Activated CD4-positive, alpha-beta T cell treated with anti-CD3 and anti-CD28 coated beads for 36 hours (primary cell): ENCODE measurements around the gene PLCH2. TPM values are rescaled to one million over a fixed set of nuclear protein-coding genes. Genes with fewer than 3 reads are reported as not detected.

Experiments used
- ATAC-seq: fragments of 200-7000 bp; cut with Tn5 transposase; one replicate; pipeline ENCODE4 v1.10.0; 2021; ENCODE audit warnings: mild to moderate bottlenecking, moderate library complexity
- CTCF ChIA-PET: fragments of 350-600 bp; sonication (Branson Sonifier 250); formaldehyde crosslinking; loops from one replicate; lab custom pipeline; 2021; ENCODE audit warnings: antibody characterized with exemption; lab: Charles Lee
- POLR2A ChIA-PET: fragments of 350-600 bp; sonication (Branson Sonifier 250); formaldehyde crosslinking; loops from one replicate; lab custom pipeline; 2021; ENCODE audit warnings: antibody characterized with exemption, inconsistent platforms; lab: Charles Lee
- DNase-seq: peaks from one replicate; pipeline ENCODE4 v3.0.0-alpha.2; 2020
- H3K27ac Mint-ChIP-seq: one replicate; pipeline ENCODE4 v1.8.0; 2021; ENCODE audit warnings: mixed read lengths
- H3K27me3 Mint-ChIP-seq: one replicate; pipeline ENCODE4 v1.8.0; 2021; ENCODE audit warnings: mixed read lengths
- H3K36me3 Mint-ChIP-seq: one replicate; pipeline ENCODE4 v1.8.0; 2021; ENCODE audit warnings: low read depth, mixed read lengths
- H3K4me1 Mint-ChIP-seq: one replicate; pipeline ENCODE4 v1.8.0; 2021; ENCODE audit warnings: mixed read lengths
- H3K4me3 Mint-ChIP-seq: one replicate; pipeline ENCODE4 v1.8.0; 2021; ENCODE audit warnings: mild to moderate bottlenecking, moderate library complexity, mixed read lengths
- H3K9me3 Mint-ChIP-seq: one replicate; pipeline ENCODE4 v1.8.0; 2021; ENCODE audit warnings: low read depth, mixed read lengths
- intact Hi-C, 2 experiments: fragments of 100-400 bp; cut with DNase I in 1 of 2; cut with micrococcal nuclease in 1 of 2; formaldehyde crosslinking; loops; one replicate each; pipeline versions ENCODE4 v1.14.2 to v1.15.1; 2022 to 2024; cut with DNase I, micrococcal nuclease
- total RNA-seq, 2 experiments: library from RNA; stranded (reverse); gene quantifications; one replicate each; pipeline ENCODE4 v1.2.3, GENCODE V29; 2021

The PLCH2 gene
- total RNA-seq, 2 experiments from 2014 or later = 5.1 to 6.3 TPM

DNA sequence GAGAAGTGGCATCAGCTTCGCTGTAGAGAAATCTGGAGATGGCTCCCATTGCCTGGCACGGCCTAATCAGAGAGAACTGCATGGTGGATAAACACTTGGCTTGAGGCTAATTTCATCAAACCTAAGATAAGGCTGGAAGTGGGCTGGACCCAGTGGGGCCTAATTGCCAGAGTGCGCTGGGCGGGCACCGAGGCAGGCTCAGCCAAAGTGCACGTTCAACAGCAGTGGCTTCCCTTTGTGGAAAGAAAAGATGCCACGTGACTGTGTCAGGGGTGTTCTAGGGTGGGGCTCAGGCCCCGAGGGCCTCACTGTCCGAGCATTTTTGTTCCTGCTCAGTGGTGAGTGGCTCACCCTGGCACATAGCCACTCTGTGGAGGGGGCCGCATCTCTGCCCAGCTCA lies 5.8 kb downstream of the PLCH2 start:
- ATAC-seq (no peak), DNase-seq (no peak)
- Mint-ChIP-seq H3K4me1 (no peaks in the 10 kb centered on the region), H3K27ac (no peak overlapping the region), H3K27me3 (no peaks in the 10 kb centered on the region), H3K9me3 (no peaks in the 10 kb centered on the region), H3K36me3 (no peaks in the 10 kb centered on the region), H3K4me3 (no peak overlapping the region)
- intact Hi-C loops = no loop called here
- ChIA-PET CTCF (no interaction called here), POLR2A (no interaction called here)

- CTCF ChIA-PET = no interaction called here
- H3K4me3 Mint-ChIP-seq = no peak overlapping the region
- DNase-seq (no peak), ATAC-seq (no peak)
- H3K36me3 Mint-ChIP-seq = peaks cover 3% of the 10 kb centered on the region
- H3K27ac Mint-ChIP-seq = no peak overlapping the region
- no peaks in the 10 kb centered on the region for H3K9me3 Mint-ChIP-seq
- POLR2A ChIA-PET = no interaction called here
- intact Hi-C loops = no loop called here
- H3K27me3 Mint-ChIP-seq = no peaks in the 10 kb centered on the region
- H3K4me1 Mint-ChIP-seq = no peaks in the 10 kb centered on the region
Observed at GRCh38 chr1:2482588-2482987, 6.5 kb downstream of the PLCH2 start.

- ChIA-PET CTCF (no interaction called here), POLR2A (no interaction called here)
- no peaks in the 10 kb centered on the region for H3K4me1 Mint-ChIP-seq
- ATAC-seq (no peak), DNase-seq (no peak)
- intact Hi-C loops = no loop called here
- no peaks in the 10 kb centered on the region for H3K27me3 Mint-ChIP-seq
- no peak overlapping the region for H3K4me3 Mint-ChIP-seq
- H3K9me3 Mint-ChIP-seq = peaks cover 2% of the 10 kb centered on the region
- no peak overlapping the region for H3K27ac Mint-ChIP-seq
- peaks cover 7% of the 10 kb centered on the region for H3K36me3 Mint-ChIP-seq
Observed at GRCh38 chr1:2483026-2483425, 6.9 kb downstream of the PLCH2 start.

DNA sequence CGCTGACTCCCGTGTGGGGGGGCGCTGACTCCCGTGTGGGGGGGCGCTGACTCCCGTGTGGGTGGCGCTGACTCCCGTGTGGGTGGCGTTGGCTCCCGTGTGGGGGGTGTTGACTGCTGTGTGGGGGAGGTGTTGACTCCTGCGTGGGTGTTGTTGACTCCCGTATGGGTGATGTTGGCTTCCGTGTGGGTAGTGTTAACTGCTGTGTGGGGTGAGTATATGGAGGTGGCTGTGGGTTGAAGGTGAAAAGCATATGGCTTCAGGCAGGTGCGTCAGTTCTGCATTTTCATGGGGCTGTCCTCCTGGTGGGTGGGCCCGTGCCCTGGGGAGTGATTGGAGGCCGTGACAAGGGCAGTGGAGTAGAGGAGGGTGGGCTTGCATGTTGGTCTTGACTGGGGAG lies 7.9 kb downstream of the PLCH2 start:
- Mint-ChIP-seq H3K4me1 (no peaks in the 10 kb centered on the region), H3K4me3 (no peak overlapping the region), H3K27ac (no peak overlapping the region), H3K36me3 (peaks cover 15% of the 10 kb centered on the region), H3K9me3 (peaks cover 9% of the 10 kb centered on the region), H3K27me3 (no peaks in the 10 kb centered on the region)
- ChIA-PET CTCF (no interaction called here), POLR2A (no interaction called here)
- no peak for ATAC-seq
- no peak for DNase-seq
- intact Hi-C loops = no loop called here

- Mint-ChIP-seq H3K4me1 (no peaks in the 10 kb centered on the region), H3K9me3 (peaks cover 10% of the 10 kb centered on the region), H3K36me3 (peaks cover 17% of the 10 kb centered on the region), H3K27me3 (no peaks in the 10 kb centered on the region), H3K27ac (no peak overlapping the region), H3K4me3 (no peak overlapping the region)
- ChIA-PET POLR2A (no interaction called here), CTCF (no interaction called here)
- intact Hi-C loops = no loop called here
- DNase-seq (no peak), ATAC-seq (no peak)
Observed at GRCh38 chr1:2486041-2486440, 10.0 kb downstream of the PLCH2 start.

DNA sequence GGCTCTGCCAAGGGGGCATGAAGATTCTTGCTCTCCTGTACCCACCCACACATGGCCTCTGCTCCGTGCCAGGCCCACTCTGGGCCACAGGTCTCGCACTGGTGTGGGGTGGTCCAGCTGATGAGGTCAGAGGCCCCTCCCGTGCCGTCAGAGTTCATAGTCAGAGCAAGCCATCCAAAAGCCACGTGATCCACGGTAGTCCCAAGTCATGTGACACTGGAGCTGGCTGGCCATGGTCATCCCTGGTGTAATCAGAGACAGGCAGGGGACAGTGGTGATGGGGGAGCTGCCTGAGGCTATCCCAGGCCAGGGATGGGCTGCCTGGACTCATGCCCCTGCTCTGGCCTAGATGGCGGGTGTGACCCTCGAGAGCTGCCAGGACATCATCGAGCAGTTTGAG lies 10.5 kb downstream of the PLCH2 start:
- intact Hi-C loops = no loop called here
- Mint-ChIP-seq H3K36me3 (peaks cover 17% of the 10 kb centered on the region), H3K27me3 (no peaks in the 10 kb centered on the region), H3K4me3 (no peak overlapping the region), H3K9me3 (peaks cover 10% of the 10 kb centered on the region), H3K4me1 (no peaks in the 10 kb centered on the region), H3K27ac (no peak overlapping the region)
- no peak for ATAC-seq
- DNase-seq = no peak
- ChIA-PET POLR2A (no interaction called here), CTCF (no interaction called here)

DNA sequence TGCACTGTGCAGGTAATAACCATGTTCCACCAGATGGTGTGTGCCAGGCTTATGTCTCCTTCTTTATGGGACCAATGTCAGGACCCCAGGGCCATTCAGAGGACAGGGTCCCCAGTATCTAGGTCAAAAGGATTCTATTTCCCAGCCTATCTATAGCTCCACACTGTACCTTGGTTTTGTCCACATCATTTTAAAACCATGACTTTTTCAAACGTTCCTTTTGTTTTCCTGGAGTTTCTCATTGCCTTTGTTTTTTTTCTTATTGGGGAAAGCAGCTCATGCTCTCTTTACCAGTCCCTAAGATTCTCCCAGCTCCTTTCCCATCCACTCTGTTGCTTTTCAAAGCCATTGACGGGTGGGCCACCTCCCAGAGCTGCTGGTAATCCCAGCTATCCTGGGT lies 12.6 kb downstream of the PLCH2 start:
- H3K27ac Mint-ChIP-seq = no peak overlapping the region
- peaks cover 10% of the 10 kb centered on the region for H3K9me3 Mint-ChIP-seq
- peaks cover 6% of the 10 kb centered on the region for H3K4me1 Mint-ChIP-seq
- H3K4me3 Mint-ChIP-seq = no peak overlapping the region
- ChIA-PET POLR2A (no interaction called here), CTCF (interaction anchor here (0.6 to 1.0 kb wide), 3 partner anchors 38 to 96 kb away, joined by 3 to 5 read pairs (median 4); partner anchors contain the start of genes HES5 and PANK4)
- no peak for DNase-seq
- no peaks in the 10 kb centered on the region for H3K27me3 Mint-ChIP-seq
- peaks cover 17% of the 10 kb centered on the region for H3K36me3 Mint-ChIP-seq
- intact Hi-C loops = no loop called here
- ATAC-seq = no peak

DNA sequence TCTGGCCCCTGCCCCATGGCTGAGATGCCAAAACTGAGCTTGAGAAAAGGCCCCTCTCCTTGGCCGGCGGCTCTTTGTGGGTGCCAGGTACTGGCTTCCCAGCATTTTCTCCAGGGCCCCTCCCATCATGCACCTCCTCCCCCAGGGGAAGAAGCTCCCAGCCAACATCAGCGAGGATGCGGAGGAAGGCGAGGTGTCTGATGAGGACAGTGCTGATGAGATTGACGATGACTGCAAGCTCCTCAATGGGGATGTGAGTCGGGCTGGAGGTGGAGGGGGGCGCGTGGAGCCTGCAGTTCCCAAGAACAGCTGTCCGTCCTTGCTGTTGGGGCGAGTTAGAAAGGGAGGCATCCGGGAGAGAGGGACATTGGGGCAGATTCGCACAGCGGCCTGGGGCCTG lies 13.5 kb downstream of the PLCH2 start:
- Mint-ChIP-seq H3K27ac (no peak overlapping the region), H3K27me3 (no peaks in the 10 kb centered on the region), H3K9me3 (peaks cover 10% of the 10 kb centered on the region), H3K36me3 (peaks cover 17% of the 10 kb centered on the region), H3K4me3 (no peak overlapping the region), H3K4me1 (peaks cover 13% of the 10 kb centered on the region)
- ChIA-PET CTCF (interaction anchor here (1.0 kb wide), 1 partner anchor 41 kb away, joined by 4 read pairs; the partner anchor contains the start of gene HES5), POLR2A (no interaction called here)
- DNase-seq = no peak
- ATAC-seq = no peak
- intact Hi-C loops = no loop called here

- ATAC-seq (no peak), DNase-seq (no peak)
- H3K4me1 Mint-ChIP-seq = peaks cover 13% of the 10 kb centered on the region
- intact Hi-C loops = no loop called here
- peaks cover 17% of the 10 kb centered on the region for H3K36me3 Mint-ChIP-seq
- no peaks in the 10 kb centered on the region for H3K27me3 Mint-ChIP-seq
- POLR2A ChIA-PET = no interaction called here
- H3K27ac Mint-ChIP-seq = no peak overlapping the region
- CTCF ChIA-PET = no interaction called here
- H3K4me3 Mint-ChIP-seq = no peak overlapping the region
- peaks cover 10% of the 10 kb centered on the region for H3K9me3 Mint-ChIP-seq
Observed at GRCh38 chr1:2492091-2492490, 16.0 kb downstream of the PLCH2 start.

GRCh38 chr1:2493218-2493617 lies 17.1 kb downstream of the PLCH2 start:
- Mint-ChIP-seq H3K4me3 (no peak overlapping the region), H3K36me3 (peaks cover 10% of the 10 kb centered on the region), H3K27ac (no peak overlapping the region), H3K4me1 (peaks cover 13% of the 10 kb centered on the region), H3K27me3 (no peaks in the 10 kb centered on the region), H3K9me3 (peaks cover 7% of the 10 kb centered on the region)
- no peak for DNase-seq
- ATAC-seq = no peak
- ChIA-PET POLR2A (no interaction called here), CTCF (no interaction called here)
- intact Hi-C loops = no loop called here

DNA sequence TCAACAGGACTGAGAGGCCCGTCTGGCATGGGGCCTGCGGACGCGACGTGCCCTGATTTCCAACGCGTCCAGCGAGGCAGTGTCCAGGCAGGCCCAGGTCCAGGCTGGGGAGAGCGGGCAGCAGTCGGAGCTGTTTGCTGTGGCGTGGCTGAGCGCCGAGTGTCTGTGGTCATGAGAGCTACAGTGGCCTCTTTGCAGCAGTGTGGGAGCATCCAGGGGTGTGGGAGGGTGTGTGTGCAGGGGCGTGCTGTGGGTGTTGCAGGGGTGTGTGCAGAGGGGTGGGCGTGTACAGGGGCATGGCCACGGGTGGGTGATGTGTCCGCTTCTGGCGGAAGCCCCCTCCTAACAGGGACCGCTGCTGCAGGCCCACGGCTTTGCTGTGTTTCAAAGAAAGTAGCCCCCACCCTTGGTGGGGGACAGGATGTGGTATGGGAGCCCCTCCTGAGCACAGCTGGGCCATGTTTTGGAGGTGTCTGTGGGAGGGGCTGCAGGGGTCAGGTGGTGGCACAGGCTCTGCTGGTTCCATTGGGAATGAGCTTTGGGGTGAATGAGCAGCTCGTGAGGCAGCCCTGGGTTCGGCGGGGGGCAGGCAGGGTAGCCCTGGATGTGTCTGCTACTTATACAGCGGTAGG lies 17.7 kb downstream of the PLCH2 start:
- no peak for ATAC-seq
- peaks cover 4% of the 10 kb centered on the region for H3K36me3 Mint-ChIP-seq
- H3K9me3 Mint-ChIP-seq = peaks cover 2% of the 10 kb centered on the region
- CTCF ChIA-PET = interaction anchor here (0.9 kb wide), 1 partner anchor 13 kb away, joined by 3 read pairs; no protein-coding TSS in a partner anchor
- POLR2A ChIA-PET = no interaction called here
- intact Hi-C loops = no loop called here
- peaks cover 13% of the 10 kb centered on the region for H3K4me1 Mint-ChIP-seq
- H3K4me3 Mint-ChIP-seq = no peak overlapping the region
- H3K27me3 Mint-ChIP-seq = no peaks in the 10 kb centered on the region
- H3K27ac Mint-ChIP-seq = no peak overlapping the region
- no peak for DNase-seq

DNA sequence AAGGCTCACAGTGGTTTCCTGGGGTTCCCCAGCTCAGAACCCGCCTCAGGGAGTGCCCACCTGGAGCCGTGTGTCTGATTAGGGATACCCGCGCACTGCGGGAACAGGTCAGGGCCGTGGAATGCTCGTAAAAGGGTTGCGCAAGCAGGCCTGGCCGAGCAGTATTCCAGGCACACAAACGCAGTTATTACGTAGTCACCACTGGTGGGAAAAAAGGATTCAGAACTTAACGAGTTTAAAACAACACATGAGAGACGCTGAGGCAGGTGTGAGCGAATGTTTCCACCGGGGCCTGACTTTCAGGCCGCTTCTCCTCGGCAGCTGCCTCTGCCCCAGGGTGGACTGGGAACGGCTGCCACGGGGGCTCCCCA lies 18.2 kb downstream of the PLCH2 start:
- H3K36me3 Mint-ChIP-seq = no peaks in the 10 kb centered on the region
- intact Hi-C loops = no loop called here
- no peak for ATAC-seq
- no peak overlapping the region for H3K4me3 Mint-ChIP-seq
- no peaks in the 10 kb centered on the region for H3K27me3 Mint-ChIP-seq
- ChIA-PET POLR2A (no interaction called here), CTCF (interaction anchor here (0.9 kb wide), 1 partner anchor 12 kb away, joined by 3 read pairs; no protein-coding TSS in a partner anchor)
- no peaks in the 10 kb centered on the region for H3K9me3 Mint-ChIP-seq
- DNase-seq = no peak
- H3K27ac Mint-ChIP-seq = no peak overlapping the region
- peaks cover 14% of the 10 kb centered on the region for H3K4me1 Mint-ChIP-seq
